Measurements from ENCODE around the gene ARHGAP23.
"Not testable (repeated sequence)": the region's sequence is repeated elsewhere in the genome, so short reads cannot be mapped to it uniquely, and the experiment has no call there.

The ARHGAP23 gene

DNA sequence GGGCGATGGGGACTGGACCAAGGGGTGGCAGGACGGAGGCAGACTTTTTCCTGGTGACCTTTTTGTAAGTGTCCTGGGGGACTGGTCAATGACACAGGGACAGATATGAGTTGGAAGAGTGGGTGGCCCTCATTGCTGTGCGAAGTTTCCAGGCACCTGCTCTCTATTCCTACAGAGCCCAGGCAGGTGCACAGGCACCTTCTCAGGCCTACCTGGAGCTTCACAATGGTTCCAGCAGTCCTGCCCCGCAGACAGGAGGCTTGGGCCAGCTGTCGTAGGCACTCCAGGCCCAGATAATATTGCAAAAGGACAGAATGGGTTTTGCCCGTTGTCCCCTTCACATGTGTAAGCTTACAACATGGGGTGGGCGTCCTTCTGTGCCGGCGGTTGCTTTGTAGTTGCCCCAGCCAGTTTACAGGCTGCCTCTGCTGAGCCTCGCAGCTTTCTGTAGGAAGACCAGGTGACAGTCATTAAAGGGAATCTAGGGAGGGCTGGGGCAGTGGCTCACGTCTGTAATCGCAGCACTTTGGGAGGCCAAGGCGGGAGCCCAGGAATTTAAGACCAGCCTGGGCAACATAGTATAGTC, 84.3 kb downstream of the ARHGAP23 start:
- Histone ChIP-seq H3K27me3 (replicated peaks; ENCODE audit: control insufficient read depth, insufficient read depth, low read length, poor library complexity, severe bottlenecking) (peaks cover 25% of the 10 kb centered on the region), H3K36me3 (ENCODE audit: control insufficient read depth, insufficient read depth, low read length) (no peaks in the 10 kb centered on the region), H3K4me1 (ENCODE audit: control insufficient read depth, insufficient read depth, low read length, poor library complexity, severe bottlenecking) (peaks cover 10% of the 10 kb centered on the region), H3K4me3 (ENCODE audit: insufficient read depth, low read depth, low read length, poor library complexity, severe bottlenecking) (no peak overlapping the region), H3K9me3 (ENCODE audit: control insufficient read depth, low read length) (no peaks in the 10 kb centered on the region), H3K27ac (ENCODE audit: insufficient read depth, low read length, poor library complexity, severe bottlenecking) (no peak overlapping the region)
- DNase-seq: no peak

DNA sequence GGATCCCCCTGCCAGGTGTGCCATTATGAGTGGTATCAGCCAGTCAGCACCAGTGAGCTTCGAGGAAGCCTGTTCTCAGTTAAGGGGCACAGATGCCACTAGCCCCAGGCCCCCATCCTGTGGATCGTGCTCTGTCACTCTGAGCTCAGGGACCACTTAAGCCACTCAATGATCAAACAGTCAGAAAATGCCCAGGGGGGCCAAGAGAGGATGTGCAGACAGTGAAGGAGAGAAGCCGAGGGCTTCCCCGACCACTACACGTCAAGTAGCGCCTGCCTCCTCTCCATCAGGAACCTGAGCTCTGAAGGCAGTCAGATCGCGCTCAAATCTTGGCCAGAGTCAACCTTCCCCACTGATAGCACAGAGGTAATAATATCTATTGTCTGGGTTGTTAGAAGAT, 98.3 kb downstream of the ARHGAP23 start:
- H3K36me3 ChIP-seq (ENCODE audit: control insufficient read depth, insufficient read depth, low read length); DNase-seq; H3K4me1 ChIP-seq (ENCODE audit: control insufficient read depth, insufficient read depth, low read length, poor library complexity, severe bottlenecking); H3K4me3 ChIP-seq (ENCODE audit: insufficient read depth, low read depth, low read length, poor library complexity, severe bottlenecking); H3K27ac ChIP-seq (ENCODE audit: insufficient read depth, low read length, poor library complexity, severe bottlenecking); H3K9me3 ChIP-seq (ENCODE audit: control insufficient read depth, low read length); H3K27me3 ChIP-seq (replicated peaks; ENCODE audit: control insufficient read depth, insufficient read depth, low read length, poor library complexity, severe bottlenecking): not testable (repeated sequence)

DNA sequence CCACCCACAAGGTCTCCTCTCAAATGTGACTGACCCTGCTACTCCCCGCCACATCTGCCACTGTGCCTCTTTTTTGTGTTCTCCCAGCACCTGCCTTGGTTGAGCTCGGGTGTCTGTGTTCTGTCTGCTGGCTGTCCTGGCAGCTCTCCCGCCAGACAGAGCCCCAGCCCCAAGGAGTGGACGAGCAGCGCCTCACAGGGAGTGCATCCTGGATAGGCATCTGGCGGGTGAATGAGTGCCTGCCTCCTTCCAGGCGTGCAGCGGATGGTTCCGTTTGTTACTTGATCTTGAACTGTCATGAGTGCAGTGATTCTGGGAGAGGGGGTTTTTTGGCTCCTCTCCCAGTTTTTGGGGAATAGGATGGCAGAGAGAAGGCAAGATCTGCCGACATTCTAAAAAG, 99.9 kb downstream of the ARHGAP23 start:
- H3K36me3 ChIP-seq (ENCODE audit: control insufficient read depth, insufficient read depth, low read length); H3K27me3 ChIP-seq (replicated peaks; ENCODE audit: control insufficient read depth, insufficient read depth, low read length, poor library complexity, severe bottlenecking); DNase-seq; H3K4me3 ChIP-seq (ENCODE audit: insufficient read depth, low read depth, low read length, poor library complexity, severe bottlenecking); H3K4me1 ChIP-seq (ENCODE audit: control insufficient read depth, insufficient read depth, low read length, poor library complexity, severe bottlenecking); H3K9me3 ChIP-seq (ENCODE audit: control insufficient read depth, low read length); H3K27ac ChIP-seq (ENCODE audit: insufficient read depth, low read length, poor library complexity, severe bottlenecking): not testable (repeated sequence)

DNA sequence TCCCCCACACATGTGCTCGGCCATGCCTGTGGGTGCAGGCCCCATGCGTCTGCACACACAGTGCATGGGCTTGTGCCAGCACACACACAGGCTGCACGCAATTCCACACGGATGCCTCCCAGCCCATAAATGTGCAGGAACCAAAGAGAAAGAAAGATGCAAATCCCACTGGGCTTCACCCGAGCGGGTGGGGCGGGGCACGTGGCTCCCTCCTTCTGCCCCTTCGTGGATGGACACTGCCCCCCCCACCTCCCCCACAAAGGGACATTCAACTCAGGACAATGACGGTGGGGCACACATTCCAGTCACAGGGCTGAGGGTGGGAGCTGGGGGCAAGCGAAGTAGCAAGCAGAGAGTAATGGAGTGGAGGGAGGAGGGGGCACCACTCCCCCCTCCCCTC, 102.6 kb downstream of the ARHGAP23 start:
- H3K9me3 ChIP-seq (ENCODE audit: control insufficient read depth, low read length); H3K27ac ChIP-seq (ENCODE audit: insufficient read depth, low read length, poor library complexity, severe bottlenecking); H3K4me1 ChIP-seq (ENCODE audit: control insufficient read depth, insufficient read depth, low read length, poor library complexity, severe bottlenecking); H3K27me3 ChIP-seq (replicated peaks; ENCODE audit: control insufficient read depth, insufficient read depth, low read length, poor library complexity, severe bottlenecking); DNase-seq; H3K36me3 ChIP-seq (ENCODE audit: control insufficient read depth, insufficient read depth, low read length); H3K4me3 ChIP-seq (ENCODE audit: insufficient read depth, low read depth, low read length, poor library complexity, severe bottlenecking): not testable (repeated sequence)

DNA sequence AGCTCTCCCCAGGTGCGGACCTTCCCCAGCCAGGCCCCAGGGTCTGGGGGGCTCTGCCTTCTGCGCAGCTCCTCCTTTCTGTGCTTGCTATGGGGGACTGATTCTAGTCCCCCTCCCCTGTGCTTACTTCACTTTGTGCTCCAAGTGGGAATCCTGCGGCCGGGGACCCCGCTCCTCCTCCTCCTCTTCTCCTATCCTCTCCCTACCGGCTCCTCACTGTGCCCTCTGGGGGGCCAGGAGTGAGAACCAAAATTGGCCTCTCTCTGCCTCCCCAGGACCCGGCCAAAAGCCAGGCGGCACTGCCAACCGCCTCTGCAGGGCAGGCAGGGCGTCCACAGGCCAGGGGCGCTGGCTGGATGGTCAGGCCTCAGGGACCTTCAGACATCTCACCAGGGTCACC, 103.5 kb downstream of the ARHGAP23 start:
- DNase-seq; H3K4me1 ChIP-seq (ENCODE audit: control insufficient read depth, insufficient read depth, low read length, poor library complexity, severe bottlenecking); H3K27ac ChIP-seq (ENCODE audit: insufficient read depth, low read length, poor library complexity, severe bottlenecking); H3K27me3 ChIP-seq (replicated peaks; ENCODE audit: control insufficient read depth, insufficient read depth, low read length, poor library complexity, severe bottlenecking); H3K4me3 ChIP-seq (ENCODE audit: insufficient read depth, low read depth, low read length, poor library complexity, severe bottlenecking); H3K36me3 ChIP-seq (ENCODE audit: control insufficient read depth, insufficient read depth, low read length); H3K9me3 ChIP-seq (ENCODE audit: control insufficient read depth, low read length): not testable (repeated sequence)

DNA sequence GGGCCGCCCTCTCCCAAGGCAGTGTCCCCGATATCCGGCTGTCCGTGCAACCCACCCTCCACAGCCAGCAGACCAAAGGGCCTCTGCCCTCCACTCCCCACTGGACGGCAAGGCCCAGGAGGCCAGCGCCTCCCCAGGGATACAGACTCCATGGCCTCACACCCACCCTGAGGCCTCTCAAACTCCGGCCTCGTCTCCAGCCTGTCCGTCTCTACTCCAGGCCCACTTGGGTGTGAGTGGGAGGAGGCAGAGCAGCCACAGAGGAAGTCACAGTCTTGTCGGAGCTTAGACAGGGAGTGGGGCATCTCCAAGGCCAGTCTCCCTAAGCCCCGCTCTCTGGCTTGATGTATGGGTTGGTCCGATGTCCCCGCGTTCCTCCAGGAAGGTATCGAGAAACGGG, 104.2 kb downstream of the ARHGAP23 start:
- no peak overlapping the region for H3K4me3 ChIP-seq (ENCODE audit: insufficient read depth, low read depth, low read length, poor library complexity, severe bottlenecking)
- no peaks in the 10 kb centered on the region for H3K4me1 ChIP-seq (ENCODE audit: control insufficient read depth, insufficient read depth, low read length, poor library complexity, severe bottlenecking)
- H3K27ac ChIP-seq (ENCODE audit: insufficient read depth, low read length, poor library complexity, severe bottlenecking): no peak overlapping the region
- DNase-seq: no peak
- H3K9me3 ChIP-seq (ENCODE audit: control insufficient read depth, low read length): no peaks in the 10 kb centered on the region
- no peaks in the 10 kb centered on the region for H3K27me3 ChIP-seq (replicated peaks; ENCODE audit: control insufficient read depth, insufficient read depth, low read length, poor library complexity, severe bottlenecking)
- H3K36me3 ChIP-seq (ENCODE audit: control insufficient read depth, insufficient read depth, low read length): no peaks in the 10 kb centered on the region

DNA sequence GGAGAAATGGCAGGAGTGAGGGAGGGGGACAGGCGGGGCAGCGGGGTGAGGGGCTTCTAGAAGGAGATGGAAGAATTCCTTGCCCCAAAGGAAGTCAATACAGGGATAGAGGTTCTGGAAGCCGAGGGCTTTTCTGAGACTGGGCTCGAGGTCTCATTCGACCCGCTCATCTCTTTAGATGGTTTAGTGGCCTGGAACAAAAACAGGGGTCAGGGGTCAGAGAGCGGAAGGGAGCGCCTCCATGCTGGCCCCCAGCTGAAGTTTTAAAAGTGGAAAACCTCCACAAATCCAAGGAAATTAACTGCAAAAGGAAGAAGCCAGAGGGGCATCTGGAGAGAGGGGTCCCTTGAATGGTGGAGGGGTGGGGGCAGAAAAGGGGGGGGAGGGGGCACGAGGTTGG, 105.0 kb downstream of the ARHGAP23 start:
- DNase-seq: no peak

DNA sequence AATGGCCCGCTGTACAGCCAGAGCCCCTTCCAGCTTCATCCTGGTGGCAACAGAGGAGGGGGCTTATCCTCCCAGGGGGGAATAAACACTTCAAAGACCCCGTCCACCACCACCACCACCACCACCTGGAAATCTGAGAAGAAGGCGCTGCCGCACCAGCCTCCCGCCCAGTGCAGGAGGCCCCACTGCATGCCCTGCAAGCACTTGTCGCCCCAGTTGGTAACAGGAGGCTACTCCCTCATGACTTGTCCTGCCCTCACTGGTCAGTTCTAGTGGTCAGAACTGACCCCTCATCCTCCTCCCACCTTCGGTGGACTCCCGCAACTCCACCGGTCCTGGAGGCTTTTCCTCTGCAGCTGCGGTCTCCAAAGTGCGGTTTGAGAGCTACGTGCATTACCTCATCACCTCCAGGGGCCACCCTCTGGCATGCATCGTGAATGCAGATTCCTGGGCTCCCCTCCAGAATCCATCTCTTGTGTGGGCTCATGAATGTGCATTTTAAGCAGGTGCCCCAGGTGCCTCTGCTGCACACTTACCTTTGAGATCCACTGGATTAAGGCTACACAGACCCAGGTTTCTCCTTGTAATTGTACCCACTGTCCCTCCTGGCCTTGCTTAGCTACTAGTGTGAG, 105.7 kb downstream of the ARHGAP23 start:
- no peaks in the 10 kb centered on the region for H3K4me1 ChIP-seq (ENCODE audit: control insufficient read depth, insufficient read depth, low read length, poor library complexity, severe bottlenecking)
- no peak overlapping the region for H3K4me3 ChIP-seq (ENCODE audit: insufficient read depth, low read depth, low read length, poor library complexity, severe bottlenecking)
- H3K27ac ChIP-seq (ENCODE audit: insufficient read depth, low read length, poor library complexity, severe bottlenecking): no peak overlapping the region
- no peaks in the 10 kb centered on the region for H3K9me3 ChIP-seq (ENCODE audit: control insufficient read depth, low read length)
- H3K36me3 ChIP-seq (ENCODE audit: control insufficient read depth, insufficient read depth, low read length): no peaks in the 10 kb centered on the region
- H3K27me3 ChIP-seq (replicated peaks; ENCODE audit: control insufficient read depth, insufficient read depth, low read length, poor library complexity, severe bottlenecking): no peaks in the 10 kb centered on the region
- DNase-seq: no peak

More for the DNA sequence above, 105.0 kb downstream of the ARHGAP23 start:
- Histone ChIP-seq H3K27ac (ENCODE audit: insufficient read depth, low read length, poor library complexity, severe bottlenecking) (no peak overlapping the region), H3K27me3 (replicated peaks; ENCODE audit: control insufficient read depth, insufficient read depth, low read length, poor library complexity, severe bottlenecking) (no peaks in the 10 kb centered on the region), H3K4me1 (ENCODE audit: control insufficient read depth, insufficient read depth, low read length, poor library complexity, severe bottlenecking) (no peaks in the 10 kb centered on the region), H3K9me3 (ENCODE audit: control insufficient read depth, low read length) (no peaks in the 10 kb centered on the region), H3K4me3 (ENCODE audit: insufficient read depth, low read depth, low read length, poor library complexity, severe bottlenecking) (no peak overlapping the region), H3K36me3 (ENCODE audit: control insufficient read depth, insufficient read depth, low read length) (no peaks in the 10 kb centered on the region)

DNA sequence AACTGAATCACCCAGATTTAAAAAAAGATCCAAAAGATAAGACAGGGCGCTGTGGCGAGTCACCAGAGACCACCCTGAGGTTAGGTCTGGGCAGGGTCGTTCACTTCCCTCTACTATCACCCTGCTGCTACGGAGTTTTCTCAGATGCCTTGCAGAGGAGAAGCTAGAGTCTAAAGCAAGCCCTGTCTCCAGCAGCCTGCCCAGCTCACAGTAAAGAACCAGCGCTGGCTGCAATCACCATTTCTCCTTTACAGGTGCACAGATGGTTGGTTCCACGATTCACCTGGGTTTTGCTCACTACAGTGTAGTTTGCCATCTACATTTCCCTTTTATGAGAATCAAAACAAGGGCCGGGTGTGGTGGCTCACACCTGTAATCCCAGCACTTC, 106.2 kb downstream of the ARHGAP23 start:
- H3K9me3 ChIP-seq (ENCODE audit: control insufficient read depth, low read length): no peaks in the 10 kb centered on the region
- no peak overlapping the region for H3K27ac ChIP-seq (ENCODE audit: insufficient read depth, low read length, poor library complexity, severe bottlenecking)
- no peaks in the 10 kb centered on the region for H3K36me3 ChIP-seq (ENCODE audit: control insufficient read depth, insufficient read depth, low read length)
- H3K27me3 ChIP-seq (replicated peaks; ENCODE audit: control insufficient read depth, insufficient read depth, low read length, poor library complexity, severe bottlenecking): no peaks in the 10 kb centered on the region
- H3K4me1 ChIP-seq (ENCODE audit: control insufficient read depth, insufficient read depth, low read length, poor library complexity, severe bottlenecking): no peaks in the 10 kb centered on the region
- no peak for DNase-seq
- H3K4me3 ChIP-seq (ENCODE audit: insufficient read depth, low read depth, low read length, poor library complexity, severe bottlenecking): no peak overlapping the region

DNA sequence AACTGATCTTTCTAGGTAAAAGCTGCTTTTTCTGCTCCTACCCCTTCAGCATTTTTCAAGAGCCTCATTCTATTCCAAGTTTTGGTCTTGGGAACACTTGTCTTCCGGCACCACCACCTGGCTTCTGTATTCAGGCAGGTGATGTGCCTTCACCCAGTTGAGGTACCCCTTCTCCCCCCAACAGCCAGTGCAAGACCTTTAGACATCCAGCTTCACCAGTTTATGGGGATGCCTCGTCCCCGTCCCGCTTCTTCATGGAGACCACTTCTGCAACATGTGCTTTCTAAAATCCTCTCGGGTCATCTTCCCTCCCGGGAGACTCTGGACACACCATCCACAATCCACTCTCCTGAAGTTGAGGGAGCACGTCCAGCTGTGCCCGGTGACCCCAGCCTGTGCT, 107.6 kb downstream of the ARHGAP23 start:
- Histone ChIP-seq H3K36me3 (ENCODE audit: control insufficient read depth, insufficient read depth, low read length) (no peaks in the 10 kb centered on the region), H3K4me1 (ENCODE audit: control insufficient read depth, insufficient read depth, low read length, poor library complexity, severe bottlenecking) (no peaks in the 10 kb centered on the region), H3K27me3 (replicated peaks; ENCODE audit: control insufficient read depth, insufficient read depth, low read length, poor library complexity, severe bottlenecking) (no peaks in the 10 kb centered on the region), H3K27ac (ENCODE audit: insufficient read depth, low read length, poor library complexity, severe bottlenecking) (no peak overlapping the region), H3K4me3 (ENCODE audit: insufficient read depth, low read depth, low read length, poor library complexity, severe bottlenecking) (no peak overlapping the region), H3K9me3 (ENCODE audit: control insufficient read depth, low read length) (no peaks in the 10 kb centered on the region)
- no peak for DNase-seq

All from effector memory CD4-positive, alpha-beta T cell (primary cell).